ENCODE data around the gene LNPEP.

DNA sequence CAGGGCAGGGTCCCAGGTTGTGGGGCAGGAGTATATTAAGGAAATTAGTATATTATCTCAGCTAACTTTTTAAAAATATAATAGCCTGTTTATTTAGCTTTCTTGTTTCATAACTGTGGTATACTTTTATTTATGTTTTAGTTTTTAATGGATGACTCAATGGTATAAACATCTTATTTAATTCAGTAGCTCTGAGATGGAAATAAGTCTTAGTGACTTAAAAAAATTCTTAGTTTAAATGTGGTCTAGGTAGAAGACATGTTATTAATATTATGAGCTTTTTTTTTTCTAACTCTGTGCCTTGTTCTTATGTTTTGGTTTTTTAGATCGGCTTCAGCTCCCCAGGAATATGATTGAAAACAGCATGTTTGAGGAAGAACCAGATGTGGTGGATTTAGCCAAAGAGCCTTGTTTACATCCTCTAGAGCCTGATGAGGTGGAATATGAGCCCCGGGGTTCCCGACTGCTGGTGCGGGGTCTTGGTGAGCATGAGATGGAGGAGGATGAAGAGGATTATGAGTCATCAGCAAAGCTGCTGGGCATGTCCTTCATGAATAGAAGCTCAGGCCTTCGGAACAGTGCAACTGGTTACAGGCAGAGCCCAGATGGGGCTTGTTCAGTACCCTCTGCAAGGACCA is 43.1 kb downstream of the LNPEP start:
- TF ChIP-seq POLR2AphosphoS5 (IDR thresholded peaks at IDR 0.05) (no peak), POLR2A (IDR thresholded peaks at IDR 0.05) (no peak)
- TF ChIP-seq, protein P1, sequence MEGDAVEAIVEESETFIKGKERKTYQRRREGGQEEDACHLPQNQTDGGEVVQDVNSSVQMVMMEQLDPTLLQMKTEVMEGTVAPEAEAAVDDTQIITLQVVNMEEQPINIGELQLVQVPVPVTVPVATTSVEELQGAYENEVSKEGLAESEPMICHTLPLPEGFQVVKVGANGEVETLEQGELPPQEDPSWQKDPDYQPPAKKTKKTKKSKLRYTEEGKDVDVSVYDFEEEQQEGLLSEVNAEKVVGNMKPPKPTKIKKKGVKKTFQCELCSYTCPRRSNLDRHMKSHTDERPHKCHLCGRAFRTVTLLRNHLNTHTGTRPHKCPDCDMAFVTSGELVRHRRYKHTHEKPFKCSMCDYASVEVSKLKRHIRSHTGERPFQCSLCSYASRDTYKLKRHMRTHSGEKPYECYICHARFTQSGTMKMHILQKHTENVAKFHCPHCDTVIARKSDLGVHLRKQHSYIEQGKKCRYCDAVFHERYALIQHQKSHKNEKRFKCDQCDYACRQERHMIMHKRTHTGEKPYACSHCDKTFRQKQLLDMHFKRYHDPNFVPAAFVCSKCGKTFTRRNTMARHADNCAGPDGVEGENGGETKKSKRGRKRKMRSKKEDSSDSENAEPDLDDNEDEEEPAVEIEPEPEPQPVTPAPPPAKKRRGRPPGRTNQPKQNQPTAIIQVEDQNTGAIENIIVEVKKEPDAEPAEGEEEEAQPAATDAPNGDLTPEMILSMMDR (IDR thresholded peaks at IDR 0.05) = no peak

All from breast epithelium (tissue), 3 donors.